Daoy (cell line): Measurements from ENCODE around the gene ACAN. TPM values are rescaled to one million over a fixed set of nuclear protein-coding genes. Genes with fewer than 3 reads are reported as not detected.

Experiments used
- DNase-seq: peaks from one replicate; pipeline ENCODE4 v3.0.0-alpha.2; 2015; ENCODE audit warnings: low read depth
- total RNA-seq: library from RNA; depleted of rRNA; stranded (reverse); fragments of >200 nt; shearing (Covaris generic); gene quantifications from 2 replicates; pipeline ENCODE4 v1.2.3, GENCODE V29; 2014

Gene ACAN
- total RNA-seq, 1 experiment from 2014 or later = not detected

DNA sequence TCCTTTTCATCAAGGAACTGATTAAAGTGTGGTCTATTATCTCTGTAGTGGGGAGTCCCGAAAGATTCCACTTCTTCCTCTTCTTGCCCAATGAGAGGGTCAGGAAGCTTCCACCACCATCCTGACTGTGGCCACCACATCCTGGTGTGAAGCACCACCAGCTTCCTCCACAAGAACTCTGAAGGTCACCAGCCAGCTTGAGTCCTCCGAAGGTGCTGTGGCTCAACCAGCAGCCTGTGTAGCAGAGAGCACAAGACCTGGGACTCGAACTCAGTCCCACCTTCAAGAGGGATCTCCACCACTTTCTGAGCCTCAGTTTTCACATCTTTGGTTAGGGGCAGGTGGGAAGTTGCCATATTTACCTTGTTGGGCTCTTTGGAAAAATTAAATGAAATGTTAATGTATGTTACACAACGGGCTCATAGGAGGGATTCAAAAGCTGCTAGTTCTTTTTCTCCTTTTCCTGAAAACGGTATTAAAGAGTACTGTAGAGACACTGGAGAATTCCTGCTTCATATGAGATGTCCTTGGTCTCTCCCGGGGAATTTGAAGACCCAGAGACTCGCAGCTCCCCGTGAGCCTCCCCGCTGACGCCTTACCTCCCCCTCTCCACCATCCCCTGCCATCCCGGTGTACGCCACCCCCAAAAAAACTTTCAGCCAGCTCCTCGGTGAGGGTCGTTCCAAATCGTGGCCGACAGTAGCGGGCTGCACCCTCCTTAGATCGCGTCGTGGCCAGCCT is 816 bp upstream of the ACAN start:
- DNase-seq = no peak

DNA sequence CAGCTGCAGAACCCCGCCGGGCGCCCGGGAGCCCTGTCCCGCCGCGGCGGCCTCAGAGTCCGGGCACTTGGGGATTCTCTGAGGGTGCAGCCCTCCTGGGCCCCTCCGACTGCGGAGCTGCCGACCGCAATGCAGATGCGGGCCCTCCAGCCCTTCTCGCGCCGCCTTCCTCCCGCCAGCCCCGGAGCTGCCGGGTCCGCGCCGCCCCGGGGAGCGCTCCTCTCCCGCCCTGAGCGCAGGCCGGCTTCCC is 320 bp upstream of the ACAN start:
- no peak for DNase-seq

DNA sequence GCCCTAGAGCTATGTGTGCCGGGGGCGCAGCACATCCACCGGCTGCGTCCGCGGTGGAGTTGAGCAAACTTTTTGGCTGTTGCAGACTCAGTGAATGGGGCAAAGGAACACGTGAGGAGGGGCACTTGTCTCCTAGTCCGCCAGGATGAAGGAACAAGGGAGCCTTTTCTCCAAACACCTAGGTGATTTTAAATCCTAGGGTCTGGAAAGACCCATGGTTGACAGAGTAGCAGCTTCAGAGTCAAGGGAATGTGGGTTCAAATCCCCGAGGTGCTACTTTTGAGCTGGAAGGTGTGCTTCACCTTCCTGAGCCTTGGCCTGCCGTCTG is 648 bp downstream of the ACAN start:
- DNase-seq = no peak

DNA sequence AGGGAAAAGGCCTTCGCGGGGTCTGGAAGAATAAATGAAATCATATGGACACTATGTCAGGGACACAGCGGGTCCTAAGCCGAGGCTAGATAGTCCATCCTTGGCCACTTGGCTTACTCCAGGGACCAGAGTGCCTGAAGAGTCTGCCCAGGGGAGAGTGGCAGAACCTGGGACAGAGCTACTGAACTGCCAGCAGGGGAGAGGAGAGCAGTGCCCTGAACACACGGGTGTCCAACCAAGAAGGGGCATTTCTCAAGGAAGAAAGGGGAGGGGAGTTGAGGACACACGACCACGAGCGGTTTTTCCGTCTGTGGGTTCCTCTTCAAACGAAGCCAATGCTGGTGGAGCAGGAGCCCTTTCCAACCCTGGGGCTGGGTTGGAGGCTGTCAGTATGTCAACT is 1.0 kb downstream of the ACAN start:
- DNase-seq = no peak

DNA sequence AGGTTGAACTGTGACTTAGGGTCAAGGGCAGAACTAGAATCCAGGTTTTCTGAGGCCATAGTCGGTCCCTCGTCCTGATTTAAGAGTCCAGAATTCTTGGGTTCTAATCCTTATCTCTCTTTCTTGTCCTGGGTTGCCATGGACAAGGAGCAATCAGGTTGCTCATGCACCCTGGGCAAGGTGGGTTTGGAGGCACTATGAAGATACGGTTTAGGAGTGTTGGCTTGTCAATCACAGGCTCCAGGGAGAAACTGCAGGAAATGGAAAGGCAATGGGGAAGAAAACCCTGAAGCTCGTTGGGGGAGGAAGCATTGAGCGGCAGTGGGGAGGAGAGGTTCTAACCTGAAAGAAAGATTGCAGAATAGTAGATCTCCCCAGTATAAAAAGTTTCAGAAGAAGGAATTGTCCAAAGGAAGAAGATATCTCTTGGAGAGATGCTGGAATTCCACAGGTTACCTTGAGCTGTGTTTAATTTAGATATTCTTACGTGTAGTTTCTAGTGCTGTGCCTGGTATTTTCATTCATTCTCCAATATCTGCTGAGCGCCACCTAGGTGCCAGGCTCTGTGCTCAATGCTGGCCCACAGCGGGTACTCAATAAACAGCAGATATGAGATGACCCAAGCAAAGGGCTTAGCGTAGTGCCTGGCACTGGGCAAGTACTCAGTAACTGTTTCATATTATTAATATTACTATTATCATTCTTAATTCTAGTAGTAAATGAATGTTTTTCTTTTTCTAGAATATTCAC is 2.0 kb downstream of the ACAN start:
- no peak for DNase-seq

DNA sequence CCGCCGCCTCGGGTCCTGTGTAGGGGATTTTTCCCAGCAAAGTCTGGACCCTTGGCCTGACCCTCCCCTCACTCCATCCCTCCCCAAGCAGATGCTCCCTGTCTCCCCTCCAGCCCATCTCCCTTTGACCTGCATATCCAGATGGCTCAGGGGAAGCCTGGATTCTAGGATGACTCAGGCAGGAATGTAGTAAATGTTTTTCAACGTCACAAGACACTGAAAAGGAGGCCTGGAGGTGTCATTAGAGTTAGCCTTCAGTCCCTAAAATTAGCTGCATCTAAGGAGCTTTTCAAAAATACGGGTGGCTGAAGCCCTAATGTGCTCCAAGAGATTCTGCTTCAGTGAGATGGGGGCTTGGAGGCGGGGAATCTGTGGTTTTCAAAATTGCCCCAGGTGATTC is 7.2 kb downstream of the ACAN start:
- peak; percentile 19 for DNase-seq

DNA sequence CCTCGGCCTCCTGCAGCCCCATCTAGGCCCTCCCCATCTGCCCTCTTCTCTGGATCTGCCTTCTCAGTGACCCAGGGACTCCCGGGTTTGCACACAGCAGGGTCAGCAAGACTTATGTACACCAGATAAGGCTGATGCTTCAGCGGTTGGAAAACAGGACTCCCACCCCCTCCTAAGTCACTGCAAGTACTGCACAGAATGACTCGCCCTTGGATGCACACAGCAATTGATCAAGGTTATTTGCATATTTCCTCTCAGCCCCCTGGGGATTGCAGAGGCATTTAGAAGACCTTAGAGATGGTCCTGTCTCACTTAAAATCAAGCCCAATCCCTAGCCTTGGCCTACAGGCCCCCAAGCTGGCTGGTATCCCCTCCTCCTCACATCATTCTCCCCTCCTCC is 8.9 kb downstream of the ACAN start:
- no peak for DNase-seq

DNA sequence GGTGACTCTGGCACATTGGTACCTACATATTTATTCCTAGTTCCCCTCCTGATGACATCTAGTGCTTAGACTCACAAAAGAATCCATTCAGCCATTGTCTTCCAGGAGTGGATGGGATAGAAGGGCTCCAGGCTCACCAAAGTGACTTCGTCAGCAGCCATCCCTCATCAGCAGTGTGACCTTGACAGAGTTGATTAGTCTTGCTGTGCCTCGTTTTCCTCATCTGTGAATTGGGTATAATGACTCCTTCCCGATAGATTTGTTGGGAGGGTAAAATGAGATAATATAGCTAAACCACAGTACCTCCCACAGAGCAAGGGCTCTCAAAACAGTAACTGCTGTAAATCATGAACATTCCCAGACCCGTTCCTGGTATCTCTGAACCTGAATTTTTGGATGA is 10.7 kb downstream of the ACAN start:
- no peak for DNase-seq

DNA sequence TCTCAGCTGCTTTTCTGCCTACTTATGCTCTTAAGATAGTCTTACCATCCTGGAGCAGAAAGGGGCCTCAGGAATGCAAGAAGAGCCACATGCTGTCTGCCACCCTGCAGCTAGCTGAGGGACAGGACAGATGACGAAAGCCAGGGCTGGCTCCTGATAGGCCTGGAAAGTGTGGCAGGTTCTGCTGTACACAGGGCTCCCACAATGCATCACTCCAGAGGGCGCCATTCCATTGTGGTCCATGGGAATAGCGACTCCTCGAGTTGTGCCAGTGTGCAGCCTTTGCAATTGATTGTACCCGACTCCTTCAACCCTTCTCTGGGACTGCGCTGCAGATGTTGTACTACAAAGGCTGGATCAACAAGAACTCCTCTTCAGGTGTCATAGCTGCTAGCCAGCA is 11.2 kb downstream of the ACAN start:
- no peak for DNase-seq

DNA sequence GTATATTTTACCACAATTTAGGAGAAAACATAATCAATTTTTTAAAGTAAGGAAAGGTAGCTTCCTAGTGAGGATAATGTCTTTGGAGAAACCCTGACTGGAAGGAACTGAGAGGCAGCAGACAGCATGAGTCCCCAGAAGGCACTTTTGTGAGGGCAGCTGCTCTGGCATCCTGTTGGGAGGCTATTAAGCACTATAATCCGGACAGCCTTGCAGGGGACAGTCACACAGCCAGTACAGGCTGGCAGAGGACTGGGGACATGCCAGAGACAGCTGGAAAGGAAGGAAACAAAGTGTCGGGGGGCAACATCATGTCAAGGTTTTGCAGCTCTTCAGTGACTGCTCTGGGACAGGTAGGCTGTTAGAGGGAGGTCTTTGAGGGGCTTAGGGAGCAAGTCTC is 15.7 kb downstream of the ACAN start:
- no peak for DNase-seq

DNA sequence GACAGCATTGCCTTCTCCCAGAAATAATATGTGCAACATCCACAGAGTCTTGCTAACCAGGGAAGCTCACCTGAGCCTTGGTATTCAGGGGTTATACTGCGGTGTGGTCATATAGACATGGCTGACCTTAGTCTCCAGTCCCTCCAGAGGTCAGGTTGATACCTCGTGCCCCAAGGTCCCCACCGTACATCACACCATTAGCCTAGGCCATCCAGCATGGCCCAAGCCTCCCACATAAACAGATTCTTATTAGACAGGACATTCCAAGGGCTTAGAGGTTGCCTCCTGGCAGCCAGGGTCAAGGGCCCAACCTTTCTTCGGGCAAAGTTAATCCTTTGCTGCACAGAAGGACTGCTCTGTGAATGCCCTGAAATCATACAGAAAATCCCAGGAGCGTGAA is 18.8 kb downstream of the ACAN start:
- DNase-seq = no peak

DNA sequence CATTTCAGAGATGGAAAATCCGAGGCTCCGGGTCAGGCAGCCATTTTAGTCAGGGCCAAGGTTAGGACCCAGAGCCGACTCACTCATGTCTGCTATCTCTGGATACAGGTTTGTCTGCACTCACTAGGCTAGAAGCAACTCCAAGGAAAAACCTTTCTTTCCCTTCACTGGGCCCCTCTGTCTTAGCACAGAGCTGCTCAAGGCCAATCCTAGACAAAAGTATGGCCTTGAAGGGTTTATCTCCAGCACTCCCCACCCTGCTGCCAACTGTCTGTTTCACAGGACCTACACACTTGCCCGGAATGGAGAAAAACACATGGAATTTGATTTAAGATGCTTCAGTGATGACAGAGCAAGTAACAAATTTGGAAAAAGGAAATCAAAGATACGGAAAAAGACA is 25.6 kb downstream of the ACAN start:
- no peak for DNase-seq

DNA sequence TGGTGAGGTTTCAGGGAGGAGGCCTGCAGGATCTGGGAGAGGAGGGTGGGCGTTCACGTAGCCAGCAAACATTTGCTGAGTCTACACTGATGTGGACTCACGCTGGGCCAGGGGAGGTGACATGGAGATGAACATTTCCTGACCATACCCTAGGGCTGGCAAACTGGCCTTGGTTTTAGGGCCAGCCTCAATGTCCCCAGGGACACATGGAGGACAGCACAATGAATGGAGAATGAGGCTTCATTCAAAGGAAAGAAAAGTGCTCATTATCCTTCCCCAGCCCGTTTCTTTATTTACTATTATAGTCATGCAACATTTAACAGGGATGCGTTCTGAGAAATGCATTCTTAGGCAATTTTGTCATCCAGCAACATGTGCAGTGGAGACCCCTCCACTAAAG is 26.8 kb downstream of the ACAN start:
- no peak for DNase-seq

DNA sequence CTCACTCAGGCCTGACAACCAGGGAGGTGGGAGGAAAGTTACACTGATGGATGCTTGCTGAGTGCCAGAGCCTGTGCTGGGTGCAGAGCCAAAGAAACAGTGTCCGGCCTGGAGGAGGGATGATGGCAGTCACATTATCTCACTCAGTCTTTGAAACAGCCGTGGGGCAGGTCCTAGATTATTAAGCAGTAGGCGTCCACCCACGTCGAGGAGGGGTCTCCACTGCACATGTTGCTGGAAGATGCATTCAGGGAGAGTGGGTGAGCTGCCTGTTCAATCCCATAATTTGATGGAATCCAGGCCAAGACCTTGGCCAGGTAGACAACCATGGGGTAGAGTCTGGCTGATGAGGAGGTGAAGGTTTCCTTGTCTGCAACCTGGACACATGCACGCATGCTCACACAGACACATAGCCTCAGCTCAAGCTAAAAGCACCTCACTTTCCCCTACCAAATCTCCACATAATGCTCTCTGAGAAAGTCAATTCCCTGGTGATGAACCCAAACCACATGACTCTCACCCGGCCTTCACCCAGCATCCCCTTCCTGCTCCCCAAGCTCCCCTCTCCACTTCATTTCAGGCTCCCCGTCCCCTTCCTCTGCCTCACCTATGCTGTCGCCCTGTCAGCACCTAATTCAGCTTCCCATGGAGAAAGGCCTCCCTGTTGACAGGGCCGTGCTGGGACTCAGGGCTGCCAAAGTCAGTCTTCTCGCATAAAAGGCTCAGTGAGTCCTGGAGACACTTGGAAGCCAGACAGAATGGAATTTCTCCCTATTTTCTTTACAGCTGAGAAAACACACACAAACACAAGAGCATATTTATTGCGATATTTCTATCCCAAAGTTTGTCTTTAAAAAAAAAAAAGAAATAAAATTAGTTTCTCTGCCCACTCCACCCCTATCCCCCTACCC is 29.8 kb downstream of the ACAN start:
- no peak for DNase-seq

DNA sequence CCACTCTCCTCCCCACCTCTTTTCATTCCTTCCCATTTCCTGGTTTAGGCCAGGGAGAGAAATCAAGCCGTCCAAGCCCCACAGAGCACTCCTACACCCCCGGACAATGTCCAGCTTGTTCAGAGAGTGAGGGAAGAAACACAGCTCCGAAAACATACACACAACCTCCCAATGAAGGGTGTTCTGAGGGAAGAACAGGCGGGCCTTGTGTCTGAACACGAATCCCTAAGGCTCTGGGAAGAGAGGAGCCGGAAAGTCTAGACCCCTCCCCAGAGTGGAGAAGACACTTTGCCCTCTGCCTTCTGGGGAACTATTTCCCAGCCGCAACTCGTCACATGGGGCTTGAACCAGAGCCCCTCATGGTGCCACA is 30.5 kb downstream of the ACAN start:
- no peak for DNase-seq

DNA sequence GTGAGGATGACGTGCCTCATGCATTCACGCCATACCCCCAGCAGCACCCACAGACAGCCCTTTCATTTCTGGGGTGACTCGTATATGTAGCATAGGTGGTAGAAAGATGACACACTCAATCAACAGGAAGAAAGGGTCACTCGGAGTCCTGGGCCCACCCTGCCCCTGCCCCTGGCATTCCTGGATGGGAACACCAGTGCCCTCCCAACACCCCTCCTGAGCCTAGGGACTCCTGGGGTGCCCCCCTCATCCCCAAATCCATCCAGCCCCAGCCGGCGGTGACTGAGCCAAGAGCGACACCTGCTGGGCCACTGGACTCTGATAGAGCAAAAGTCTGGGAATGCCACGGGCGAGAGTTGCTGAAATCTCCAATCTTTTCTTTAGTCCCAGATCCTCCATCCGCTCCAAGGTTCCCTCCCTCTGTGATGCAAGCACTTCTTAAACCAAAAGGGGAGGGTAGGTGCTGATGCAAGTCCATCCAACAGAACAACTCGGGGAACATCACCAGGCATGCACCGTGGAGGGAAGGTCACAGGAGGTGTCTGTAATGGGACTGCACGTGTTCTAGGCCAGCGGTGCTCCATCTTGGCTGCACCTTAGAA is 31.1 kb downstream of the ACAN start:
- DNase-seq = peak; percentile 17

DNA sequence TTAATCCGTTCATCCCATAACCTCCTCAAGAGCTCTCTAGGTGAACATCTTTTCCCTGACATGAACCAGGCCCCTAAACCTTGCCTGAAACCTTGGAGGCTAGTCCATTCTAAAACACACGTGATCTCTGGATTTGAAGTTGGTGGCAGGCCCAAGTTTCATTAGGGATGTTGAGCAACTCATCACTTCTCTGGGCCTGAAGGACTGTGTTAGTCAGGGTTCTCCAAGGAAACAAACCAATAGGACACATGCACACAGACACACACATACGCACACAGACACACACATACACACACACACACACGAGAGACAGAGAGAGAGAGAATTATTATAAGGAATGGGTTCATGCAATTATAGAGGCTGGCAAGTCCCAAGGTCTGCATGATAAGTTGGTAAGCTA is 31.9 kb downstream of the ACAN start:
- DNase-seq = no peak

DNA sequence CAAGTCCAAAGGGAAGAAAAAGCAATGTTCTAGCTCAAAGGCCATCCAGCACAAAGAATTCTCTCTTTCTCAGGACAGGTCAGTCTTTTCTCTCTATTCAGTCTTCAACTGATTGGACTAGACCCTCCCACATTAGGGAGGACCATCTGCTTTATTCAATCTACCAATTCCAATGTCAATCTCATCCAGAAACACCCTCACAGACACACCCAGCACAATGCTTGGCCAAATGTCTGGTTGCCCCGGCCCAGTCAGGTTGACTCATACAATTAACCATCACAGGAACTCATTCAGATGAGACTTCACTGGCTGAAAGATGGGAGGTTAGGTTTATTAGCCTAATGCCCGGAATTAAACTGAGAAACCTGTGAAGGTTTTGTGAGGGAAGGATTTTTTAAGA is 32.4 kb downstream of the ACAN start:
- peak; percentile 4 for DNase-seq

DNA sequence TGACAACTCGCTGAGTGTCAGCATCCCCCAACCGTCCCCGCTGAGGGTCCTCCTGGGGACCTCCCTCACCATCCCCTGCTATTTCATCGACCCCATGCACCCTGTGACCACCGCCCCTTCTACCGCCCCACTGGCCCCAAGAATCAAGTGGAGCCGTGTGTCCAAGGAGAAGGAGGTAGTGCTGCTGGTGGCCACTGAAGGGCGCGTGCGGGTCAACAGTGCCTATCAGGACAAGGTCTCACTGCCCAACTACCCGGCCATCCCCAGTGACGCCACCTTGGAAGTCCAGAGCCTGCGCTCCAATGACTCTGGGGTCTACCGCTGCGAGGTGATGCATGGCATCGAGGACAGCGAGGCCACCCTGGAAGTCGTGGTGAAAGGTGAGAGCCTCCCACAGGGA is 35.4 kb downstream of the ACAN start:
- DNase-seq = no peak

DNA sequence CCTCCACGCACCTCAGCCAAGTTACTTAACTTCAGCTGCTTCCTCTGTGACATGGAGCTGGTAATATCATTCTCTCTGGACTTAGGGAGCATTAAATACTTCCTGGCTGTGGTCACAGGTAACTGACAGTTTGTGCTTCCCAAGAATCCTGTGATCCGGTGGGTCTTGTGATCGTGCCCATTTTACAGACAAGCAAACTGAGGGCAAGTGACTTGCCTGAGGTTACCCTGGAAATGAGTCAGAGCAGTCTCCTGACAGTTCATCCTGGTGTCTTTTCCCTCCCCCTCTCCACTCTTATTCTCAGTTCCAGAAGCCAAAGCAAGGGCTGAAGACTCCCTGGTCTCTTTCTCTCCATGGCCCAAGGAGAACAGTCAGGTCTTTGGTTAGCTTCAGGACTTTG is 35.9 kb downstream of the ACAN start:
- DNase-seq = no peak

DNA sequence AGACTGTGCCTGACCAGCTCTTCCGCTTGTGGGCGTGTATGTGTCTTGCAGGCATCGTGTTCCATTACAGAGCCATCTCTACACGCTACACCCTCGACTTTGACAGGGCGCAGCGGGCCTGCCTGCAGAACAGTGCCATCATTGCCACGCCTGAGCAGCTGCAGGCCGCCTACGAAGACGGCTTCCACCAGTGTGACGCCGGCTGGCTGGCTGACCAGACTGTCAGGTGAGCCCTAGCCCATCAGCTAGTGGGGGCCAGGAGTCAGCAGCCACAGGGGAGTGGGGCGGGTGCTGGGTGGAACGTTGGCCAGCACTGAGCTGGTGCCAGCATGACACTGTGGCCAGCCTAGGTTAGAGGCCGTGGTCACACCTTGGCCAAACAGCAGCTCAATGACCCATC is 36.7 kb downstream of the ACAN start:
- DNase-seq = no peak

DNA sequence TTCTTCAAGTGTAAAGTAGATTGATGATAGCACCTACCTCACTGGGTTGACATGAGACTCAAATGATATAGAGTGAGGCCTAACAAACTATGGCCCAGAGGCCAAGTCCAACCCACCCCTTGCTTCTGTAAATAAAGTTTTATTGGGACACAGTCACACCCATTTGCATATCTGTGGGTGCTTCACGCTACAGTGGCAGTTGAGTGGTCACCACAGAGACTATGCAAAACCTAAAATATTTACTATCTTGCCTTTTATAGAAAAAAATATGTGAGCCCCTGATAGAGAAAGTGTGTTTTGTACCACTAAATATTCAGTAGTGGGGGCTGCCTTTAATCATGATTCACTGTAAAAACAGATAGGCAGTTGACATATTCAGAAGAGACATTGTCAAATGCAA is 38.0 kb downstream of the ACAN start:
- DNase-seq = no peak

DNA sequence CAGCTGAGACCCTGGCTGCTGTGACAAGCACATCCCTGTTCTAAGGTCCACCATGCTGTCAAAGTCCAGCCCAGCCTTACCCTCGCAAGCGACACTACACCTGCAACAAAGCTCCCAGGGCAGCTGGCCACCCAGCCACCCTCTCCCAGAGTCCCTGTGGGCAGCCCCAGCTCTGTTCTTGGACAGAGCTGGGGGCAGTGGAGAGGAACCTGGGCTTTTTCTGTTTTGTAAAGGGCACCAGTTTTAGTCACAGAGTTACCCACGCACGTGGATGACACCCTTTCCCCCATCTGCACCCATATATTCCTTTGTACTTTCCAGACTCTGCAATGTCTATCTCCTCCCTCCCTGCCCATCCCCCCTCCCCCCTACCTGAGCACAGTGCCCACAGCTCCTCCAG is 38.9 kb downstream of the ACAN start:
- DNase-seq = no peak
